CD4-positive, CD25-positive, alpha-beta regulatory T cell (primary cell): ENCODE measurements around the gene CFAP100. TPM values are rescaled to one million over a fixed set of nuclear protein-coding genes. Genes with fewer than 3 reads are reported as not detected.

Source experiments
- ATAC-seq, 2 donors: fragments of 150-1000 bp; cut with Tn5 transposase; one replicate each; pipeline ENCODE4 v1.10.0; 2021; ENCODE audit warnings: low read depth in 2 of 2, moderate number of reproducible peaks in 2 of 2, moderate library complexity in 1 of 2
- DNase-seq, 3 donors: peaks; one replicate each; pipeline versions ENCODE4 v3.0.0 to v3.0.0-alpha.2; 2012 to 2022; ENCODE audit warnings: mixed read lengths in 1 of 3
- H3K27ac ChIP-seq: one replicate; pipeline ENCODE4 v1.7.0; 2013; ENCODE audit warnings: mild to moderate bottlenecking, low read length; ENCODE audit not compliant: insufficient read depth, poor library complexity, severe bottlenecking
- H3K27me3 ChIP-seq: one replicate; pipeline ENCODE4 v1.7.0; 2013; ENCODE audit warnings: low read length; ENCODE audit not compliant: control insufficient read depth, insufficient read depth
- H3K36me3 ChIP-seq: one replicate; pipeline ENCODE4 v1.7.0; 2013; ENCODE audit warnings: mild to moderate bottlenecking, low read length, moderate library complexity; ENCODE audit not compliant: control insufficient read depth, insufficient read depth
- H3K4me1 ChIP-seq: 2 replicates; pipeline ENCODE4 v1.7.0; 2013; ENCODE audit warnings: mild to moderate bottlenecking, low read length; ENCODE audit not compliant: insufficient read depth, control insufficient read depth, poor library complexity, severe bottlenecking
- H3K4me3 ChIP-seq: one replicate; pipeline ENCODE4 v1.7.0; 2013; ENCODE audit warnings: low read depth, mild to moderate bottlenecking, low read length, moderate library complexity
- H3K9me3 ChIP-seq, 2 experiments: 1 replicate in 1 of 2; 2 replicates in 1 of 2; pipeline ENCODE4 v1.7.0; 2013; ENCODE audit warnings: low read length in 2 of 2, mild to moderate bottlenecking in 1 of 2, moderate library complexity in 1 of 2; ENCODE audit not compliant: control insufficient read depth in 2 of 2
- H3K27ac Mint-ChIP-seq, 3 donors: one replicate each; pipeline ENCODE4 v1.8.0; 2020 to 2022; ENCODE audit warnings: mild to moderate bottlenecking in 3 of 3, mixed read lengths in 3 of 3, moderate library complexity in 2 of 3
- H3K27me3 Mint-ChIP-seq: one replicate; pipeline ENCODE4 v1.8.0; 2022; ENCODE audit warnings: mild to moderate bottlenecking, mixed read lengths
- H3K36me3 Mint-ChIP-seq: one replicate; pipeline ENCODE4 v1.8.0; 2020; ENCODE audit warnings: mixed read lengths
- H3K4me1 Mint-ChIP-seq, 4 donors: one replicate each; pipeline ENCODE4 v1.8.0; 2020 to 2022; ENCODE audit warnings: mixed read lengths in 4 of 4, mild to moderate bottlenecking in 1 of 4
- H3K4me3 Mint-ChIP-seq, 4 donors: one replicate each; pipeline ENCODE4 v1.8.0; 2020 to 2022; ENCODE audit warnings: mild to moderate bottlenecking in 4 of 4, mixed read lengths in 4 of 4, moderate library complexity in 3 of 4
- H3K9me3 Mint-ChIP-seq, 7 donors: one replicate each; pipeline ENCODE4 v1.8.0; 2020 to 2022; ENCODE audit warnings: mixed read lengths in 7 of 7, mild to moderate bottlenecking in 3 of 7, moderate library complexity in 2 of 7
- polyA plus RNA-seq, 4 donors: library from polyadenylated mRNA; unstranded; fragments of 300-500 nt; fragmentation: Illumina TruSeq; gene quantifications; one replicate each; pipeline ENCODE4 v1.2.3, GENCODE V29; 2021
- total RNA-seq: library from RNA; stranded (reverse); gene quantifications from one replicate; pipeline ENCODE4 v1.2.3, GENCODE V29; 2022

CFAP100 gene
- total and polyA plus RNA-seq, 5 donors from 2014 or later = not detected

GRCh38 chr3:126454025-126454424 is 59.3 kb downstream of the CFAP100 start:
- no peaks in the 10 kb centered on the region for H3K9me3 ChIP-seq
- ATAC-seq (no peak), DNase-seq (no peak)
- no peaks in the 10 kb centered on the region for H3K9me3 Mint-ChIP-seq
- no peaks in the 10 kb centered on the region for H3K4me1 ChIP-seq
- no peak overlapping the region for H3K4me3 ChIP-seq
- no peak overlapping the region for H3K27ac Mint-ChIP-seq
- no peaks in the 10 kb centered on the region for H3K27me3 ChIP-seq
- peaks cover 37% of the 10 kb centered on the region for H3K36me3 Mint-ChIP-seq
- no peaks in the 10 kb centered on the region for H3K27me3 Mint-ChIP-seq
- H3K36me3 ChIP-seq = peaks cover 82% of the 10 kb centered on the region
- H3K27ac ChIP-seq = no peak overlapping the region
- peaks cover 5 to 21% (median 15%) of the 10 kb centered on the region in 4 donors for H3K4me1 Mint-ChIP-seq
- H3K4me3 Mint-ChIP-seq = no peak overlapping the region

- Histone ChIP-seq H3K9me3 (no peaks in the 10 kb centered on the region), H3K27ac (no peak overlapping the region), H3K4me3 (no peak overlapping the region), H3K27me3 (no peaks in the 10 kb centered on the region), H3K36me3 (peaks cover 83% of the 10 kb centered on the region), H3K4me1 (no peaks in the 10 kb centered on the region)
- DNase-seq (no peak), ATAC-seq (no peak)
- H3K4me1 Mint-ChIP-seq = peaks cover 5 to 24% (median 20%) of the 10 kb centered on the region in 4 donors
- H3K27me3 Mint-ChIP-seq = no peaks in the 10 kb centered on the region
- H3K36me3 Mint-ChIP-seq = peaks cover 42% of the 10 kb centered on the region
- no peak overlapping the region for H3K4me3 Mint-ChIP-seq
- no peak overlapping the region for H3K27ac Mint-ChIP-seq
- H3K9me3 Mint-ChIP-seq = no peaks in the 10 kb centered on the region
Observed at GRCh38 chr3:126454437-126455198, 59.9 kb downstream of the CFAP100 start.

- no peaks in the 10 kb centered on the region for H3K27me3 ChIP-seq
- no peak overlapping the region for H3K27ac Mint-ChIP-seq
- H3K4me3 Mint-ChIP-seq = no peak overlapping the region
- DNase-seq = no peak
- H3K9me3 Mint-ChIP-seq = no peaks in the 10 kb centered on the region
- peaks cover 44% of the 10 kb centered on the region for H3K36me3 Mint-ChIP-seq
- H3K36me3 ChIP-seq = peaks cover 83% of the 10 kb centered on the region
- no peak for ATAC-seq
- no peaks in the 10 kb centered on the region for H3K4me1 ChIP-seq
- no peaks in the 10 kb centered on the region for H3K9me3 ChIP-seq
- H3K27ac ChIP-seq = no peak overlapping the region
- no peak overlapping the region for H3K4me3 ChIP-seq
- H3K27me3 Mint-ChIP-seq = no peaks in the 10 kb centered on the region
- H3K4me1 Mint-ChIP-seq = peaks cover 5 to 26% (median 20%) of the 10 kb centered on the region in 4 donors
Observed at GRCh38 chr3:126456211-126456610, 61.5 kb downstream of the CFAP100 start.

GRCh38 chr3:126456766-126457388 is 62.2 kb downstream of the CFAP100 start:
- no peaks in the 10 kb centered on the region for H3K4me1 ChIP-seq
- Mint-ChIP-seq H3K36me3 (peaks cover 45% of the 10 kb centered on the region), H3K4me1 (peaks cover 5 to 26% (median 19%) of the 10 kb centered on the region in 4 donors), H3K27ac (no peak overlapping the region), H3K4me3 (no peak overlapping the region), H3K9me3 (no peaks in the 10 kb centered on the region), H3K27me3 (no peaks in the 10 kb centered on the region)
- H3K36me3 ChIP-seq = peaks cover 83% of the 10 kb centered on the region
- ATAC-seq (no peak), DNase-seq (no peak)
- H3K27me3 ChIP-seq = no peaks in the 10 kb centered on the region
- no peak overlapping the region for H3K27ac ChIP-seq
- H3K9me3 ChIP-seq = no peaks in the 10 kb centered on the region
- H3K4me3 ChIP-seq = no peak overlapping the region

GRCh38 chr3:126459111-126459762 is 64.5 kb downstream of the CFAP100 start:
- Histone ChIP-seq H3K9me3 (no peaks in the 10 kb centered on the region), H3K36me3 (peaks cover 83% of the 10 kb centered on the region), H3K4me1 (no peaks in the 10 kb centered on the region), H3K27ac (no peak overlapping the region), H3K4me3 (no peak overlapping the region), H3K27me3 (no peaks in the 10 kb centered on the region)
- Mint-ChIP-seq H3K4me3 (no peak overlapping the region), H3K9me3 (no peaks in the 10 kb centered on the region), H3K36me3 (peaks cover 53% of the 10 kb centered on the region), H3K4me1 (peaks cover 5 to 26% (median 19%) of the 10 kb centered on the region in 4 donors), H3K27me3 (no peaks in the 10 kb centered on the region), H3K27ac (peak overlapping the region in 1 of 3 donors; percentile 38)
- no peak for ATAC-seq
- DNase-seq = no peak

- Histone ChIP-seq H3K4me3 (no peak overlapping the region), H3K27me3 (no peaks in the 10 kb centered on the region), H3K4me1 (no peaks in the 10 kb centered on the region), H3K36me3 (peaks cover 84% of the 10 kb centered on the region), H3K27ac (no peak overlapping the region), H3K9me3 (no peaks in the 10 kb centered on the region)
- Mint-ChIP-seq H3K9me3 (no peaks in the 10 kb centered on the region), H3K36me3 (peaks cover 53% of the 10 kb centered on the region), H3K27me3 (no peaks in the 10 kb centered on the region), H3K27ac (no peak overlapping the region), H3K4me1 (peaks cover 5 to 26% (median 15%) of the 10 kb centered on the region in 4 donors), H3K4me3 (peak overlapping the region in 1 of 4 donors; percentile 10)
- ATAC-seq = no peak
- no peak for DNase-seq
Observed at GRCh38 chr3:126459763-126460127, 65.0 kb downstream of the CFAP100 start.

GRCh38 chr3:126460381-126460780 is 65.7 kb downstream of the CFAP100 start:
- Histone ChIP-seq H3K36me3 (peaks cover 86% of the 10 kb centered on the region), H3K9me3 (no peaks in the 10 kb centered on the region), H3K4me3 (no peak overlapping the region), H3K27ac (no peak overlapping the region), H3K4me1 (no peaks in the 10 kb centered on the region), H3K27me3 (no peaks in the 10 kb centered on the region)
- ATAC-seq (no peak), DNase-seq (no peak)
- Mint-ChIP-seq H3K4me3 (no peak overlapping the region), H3K27ac (peak overlapping the region in 1 of 3 donors; percentile 67), H3K9me3 (no peaks in the 10 kb centered on the region), H3K4me1 (peaks cover 5 to 23% (median 16%) of the 10 kb centered on the region in 4 donors), H3K27me3 (no peaks in the 10 kb centered on the region), H3K36me3 (peaks cover 52% of the 10 kb centered on the region)
